Chondrocyte (in vitro differentiated cells): ENCODE results near the gene DPYSL3. TPM values are rescaled to one million over a fixed set of nuclear protein-coding genes. Genes with fewer than 3 reads are reported as not detected.

Experiments
- DNase-seq: peaks from one replicate; pipeline ENCODE4 v3.0.0; 2021; ENCODE audit warnings: mixed read lengths, low spot score
- H3K27ac Mint-ChIP-seq: one replicate; pipeline ENCODE4 v1.8.0; 2021; ENCODE audit warnings: mild to moderate bottlenecking, moderate library complexity, mixed read lengths; ENCODE audit not compliant: unreplicated experiment
- H3K27me3 Mint-ChIP-seq: 2 replicates; pipeline ENCODE4 v1.8.0; 2021; ENCODE audit warnings: low read depth, mixed read lengths
- H3K36me3 Mint-ChIP-seq: 2 replicates; pipeline ENCODE4 v1.8.0; 2021; ENCODE audit warnings: low read depth, mixed read lengths
- H3K4me1 Mint-ChIP-seq: 2 replicates; pipeline ENCODE4 v1.8.0; 2021; ENCODE audit warnings: low read depth, mild to moderate bottlenecking, mixed read lengths
- H3K4me3 Mint-ChIP-seq: one replicate; pipeline ENCODE4 v1.8.0; 2021; ENCODE audit warnings: mild to moderate bottlenecking, moderate library complexity, mixed read lengths; ENCODE audit not compliant: unreplicated experiment
- H3K9me3 Mint-ChIP-seq: 2 replicates; pipeline ENCODE4 v1.8.0; 2021; ENCODE audit warnings: low read depth, mixed read lengths
- total RNA-seq: library from RNA; stranded (reverse); gene quantifications from 3 replicates; pipeline ENCODE4 v1.2.1, GENCODE V29; 2021
- TF ChIP-seq, protein P1 (sequence below): fragments of 200-600 bp; sonication (generic); IDR thresholded peaks from 2 replicates; pipeline ENCODE4 v1.5.0; 2021; ENCODE audit warnings: antibody characterized with exemption, mild to moderate bottlenecking, moderate library complexity

The DPYSL3 gene
- total RNA-seq, 1 donor from 2014 or later, result 60.4 TPM

DNA sequence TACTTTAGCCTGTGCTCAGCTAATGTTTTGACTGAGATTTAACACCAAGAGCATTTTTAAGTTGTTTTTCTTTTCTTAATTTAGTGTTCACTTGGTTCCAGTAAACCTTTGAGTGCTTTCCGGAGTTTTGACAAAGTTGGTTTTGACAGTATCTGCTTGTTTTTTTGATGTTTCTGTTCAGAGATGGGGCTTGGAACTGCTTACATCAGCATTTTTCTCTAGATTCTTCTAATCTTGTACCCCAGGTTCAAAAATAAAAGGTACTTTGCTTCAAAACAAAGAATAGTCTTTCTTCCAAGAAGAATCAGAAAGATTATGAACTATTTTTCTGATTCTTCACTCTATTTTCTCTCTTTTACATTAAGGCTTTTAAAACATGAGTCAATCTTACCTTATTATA lies 132.2 kb downstream of the DPYSL3 start:
- Mint-ChIP-seq H3K27ac (no peak overlapping the region), H3K4me1 (peaks cover 5% of the 10 kb centered on the region), H3K9me3 (peaks cover 9% of the 10 kb centered on the region), H3K4me3 (no peak overlapping the region), H3K27me3 (peaks cover 4% of the 10 kb centered on the region), H3K36me3 (no peaks in the 10 kb centered on the region)
- TF ChIP-seq, protein P1, sequence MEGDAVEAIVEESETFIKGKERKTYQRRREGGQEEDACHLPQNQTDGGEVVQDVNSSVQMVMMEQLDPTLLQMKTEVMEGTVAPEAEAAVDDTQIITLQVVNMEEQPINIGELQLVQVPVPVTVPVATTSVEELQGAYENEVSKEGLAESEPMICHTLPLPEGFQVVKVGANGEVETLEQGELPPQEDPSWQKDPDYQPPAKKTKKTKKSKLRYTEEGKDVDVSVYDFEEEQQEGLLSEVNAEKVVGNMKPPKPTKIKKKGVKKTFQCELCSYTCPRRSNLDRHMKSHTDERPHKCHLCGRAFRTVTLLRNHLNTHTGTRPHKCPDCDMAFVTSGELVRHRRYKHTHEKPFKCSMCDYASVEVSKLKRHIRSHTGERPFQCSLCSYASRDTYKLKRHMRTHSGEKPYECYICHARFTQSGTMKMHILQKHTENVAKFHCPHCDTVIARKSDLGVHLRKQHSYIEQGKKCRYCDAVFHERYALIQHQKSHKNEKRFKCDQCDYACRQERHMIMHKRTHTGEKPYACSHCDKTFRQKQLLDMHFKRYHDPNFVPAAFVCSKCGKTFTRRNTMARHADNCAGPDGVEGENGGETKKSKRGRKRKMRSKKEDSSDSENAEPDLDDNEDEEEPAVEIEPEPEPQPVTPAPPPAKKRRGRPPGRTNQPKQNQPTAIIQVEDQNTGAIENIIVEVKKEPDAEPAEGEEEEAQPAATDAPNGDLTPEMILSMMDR, result no peak
- DNase-seq, result no peak

DNA sequence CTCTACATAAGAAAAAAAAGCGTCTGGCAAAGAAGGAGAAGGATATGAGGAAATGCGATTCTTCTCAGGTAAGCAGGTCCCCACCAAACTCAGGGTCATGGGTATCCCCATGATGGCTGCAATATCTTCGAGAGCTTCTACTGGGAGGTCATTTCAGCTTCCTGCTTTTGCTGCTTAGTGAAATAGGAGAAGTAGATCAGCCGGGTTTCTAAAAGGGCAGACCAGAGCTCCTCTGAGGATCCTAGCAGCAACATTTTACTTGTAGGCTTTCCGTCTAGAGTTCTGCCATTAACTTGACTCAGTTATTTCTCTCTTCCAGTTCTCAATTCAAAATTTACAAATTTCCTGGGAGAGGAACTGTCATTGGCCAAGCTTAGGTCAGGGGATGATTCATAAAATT lies 134.7 kb downstream of the DPYSL3 start:
- TF ChIP-seq, protein P1, result no peak
- H3K4me1 Mint-ChIP-seq, result peaks cover 13% of the 10 kb centered on the region

DNA sequence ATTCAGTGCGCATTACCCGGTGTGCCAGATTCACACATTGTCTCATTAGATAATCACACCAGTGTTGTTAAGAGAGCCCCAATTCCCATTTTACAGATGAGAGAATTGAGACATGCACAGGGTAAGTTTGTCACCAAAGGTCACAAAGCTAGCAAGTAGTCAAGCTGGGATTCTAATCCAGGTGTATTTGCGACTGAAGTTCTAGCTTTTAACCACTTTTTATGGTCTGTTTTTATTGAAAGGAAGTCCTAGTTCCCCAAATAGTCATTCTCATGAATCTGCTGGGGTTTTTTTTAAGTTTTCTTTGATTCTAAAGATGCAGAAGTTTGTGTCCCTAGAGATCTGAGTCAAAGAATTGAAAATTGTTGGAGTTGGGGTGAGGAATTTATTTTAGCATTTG lies 136.5 kb downstream of the DPYSL3 start:
- no peak for DNase-seq
- Mint-ChIP-seq H3K4me1 (peaks cover 16% of the 10 kb centered on the region), H3K36me3 (no peaks in the 10 kb centered on the region), H3K9me3 (peaks cover under 1% of the 10 kb centered on the region), H3K4me3 (no peak overlapping the region), H3K27ac (no peak overlapping the region), H3K27me3 (no peaks in the 10 kb centered on the region)
- TF ChIP-seq, protein P1, result no peak

More for the DNA sequence above, 134.7 kb downstream of the DPYSL3 start:
- Mint-ChIP-seq H3K9me3 (peaks cover 4% of the 10 kb centered on the region), H3K4me3 (no peak overlapping the region), H3K27me3 (peaks cover 4% of the 10 kb centered on the region), H3K36me3 (no peaks in the 10 kb centered on the region), H3K27ac (no peak overlapping the region)
- no peak for DNase-seq

DNA sequence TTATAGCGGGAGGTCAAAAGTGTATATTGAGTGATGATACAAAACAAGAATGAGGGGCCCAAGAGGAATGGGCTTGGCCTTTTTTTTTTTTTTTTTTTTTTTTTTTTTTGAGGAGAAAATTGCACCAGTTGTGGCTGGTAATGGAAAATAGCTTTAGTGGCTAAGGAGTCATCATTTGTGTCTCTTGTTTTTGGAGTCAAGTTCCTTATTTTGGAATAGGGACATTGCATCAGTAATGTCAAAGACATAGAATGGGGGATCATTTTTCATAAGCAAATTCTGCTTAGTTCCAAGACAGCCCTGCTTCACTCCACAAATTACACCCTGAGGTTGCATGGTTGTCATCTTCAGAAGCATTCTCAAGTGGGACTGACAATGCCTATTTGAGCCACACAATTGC lies 137.7 kb downstream of the DPYSL3 start:
- H3K27me3 Mint-ChIP-seq, result no peaks in the 10 kb centered on the region
- H3K36me3 Mint-ChIP-seq, result no peaks in the 10 kb centered on the region
- no peak overlapping the region for H3K27ac Mint-ChIP-seq
- TF ChIP-seq, protein P1, result no peak
- no peak for DNase-seq
- H3K9me3 Mint-ChIP-seq, result no peaks in the 10 kb centered on the region
- H3K4me3 Mint-ChIP-seq, result no peak overlapping the region
- peaks cover 11% of the 10 kb centered on the region for H3K4me1 Mint-ChIP-seq

DNA sequence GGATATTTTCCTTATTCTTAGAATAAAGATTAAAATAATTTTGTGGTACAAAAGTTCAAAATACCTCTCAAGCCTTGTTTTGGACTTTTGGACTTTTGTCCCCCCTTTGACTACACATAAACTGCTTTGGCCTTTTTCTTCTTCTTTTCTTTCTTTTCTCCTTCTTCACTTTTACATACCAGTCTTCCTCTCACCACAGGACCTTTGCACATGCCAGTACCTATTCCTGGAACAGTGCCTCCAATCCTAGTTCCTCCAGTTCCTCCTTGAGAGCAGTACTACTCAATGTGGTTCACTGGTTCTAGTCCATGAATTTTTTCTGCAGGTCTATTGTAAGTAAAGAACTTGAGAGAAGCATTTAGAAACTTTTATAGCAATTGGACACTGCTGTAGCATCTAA lies 138.6 kb downstream of the DPYSL3 start:
- peaks cover 15% of the 10 kb centered on the region for H3K4me1 Mint-ChIP-seq
- H3K27me3 Mint-ChIP-seq, result no peaks in the 10 kb centered on the region
- no peak for DNase-seq
- H3K27ac Mint-ChIP-seq, result no peak overlapping the region
- H3K4me3 Mint-ChIP-seq, result no peak overlapping the region
- H3K9me3 Mint-ChIP-seq, result no peaks in the 10 kb centered on the region
- H3K36me3 Mint-ChIP-seq, result no peaks in the 10 kb centered on the region
- TF ChIP-seq, protein P1, result no peak
